Measurements from ENCODE around the gene C1orf35. TPM values are rescaled to one million over a fixed set of nuclear protein-coding genes. Genes with fewer than 3 reads are reported as not detected.

C1orf35 gene
- total and polyA plus RNA-seq, 9 donors: 2.8 to 29.3 (median 21.0) TPM

DNA sequence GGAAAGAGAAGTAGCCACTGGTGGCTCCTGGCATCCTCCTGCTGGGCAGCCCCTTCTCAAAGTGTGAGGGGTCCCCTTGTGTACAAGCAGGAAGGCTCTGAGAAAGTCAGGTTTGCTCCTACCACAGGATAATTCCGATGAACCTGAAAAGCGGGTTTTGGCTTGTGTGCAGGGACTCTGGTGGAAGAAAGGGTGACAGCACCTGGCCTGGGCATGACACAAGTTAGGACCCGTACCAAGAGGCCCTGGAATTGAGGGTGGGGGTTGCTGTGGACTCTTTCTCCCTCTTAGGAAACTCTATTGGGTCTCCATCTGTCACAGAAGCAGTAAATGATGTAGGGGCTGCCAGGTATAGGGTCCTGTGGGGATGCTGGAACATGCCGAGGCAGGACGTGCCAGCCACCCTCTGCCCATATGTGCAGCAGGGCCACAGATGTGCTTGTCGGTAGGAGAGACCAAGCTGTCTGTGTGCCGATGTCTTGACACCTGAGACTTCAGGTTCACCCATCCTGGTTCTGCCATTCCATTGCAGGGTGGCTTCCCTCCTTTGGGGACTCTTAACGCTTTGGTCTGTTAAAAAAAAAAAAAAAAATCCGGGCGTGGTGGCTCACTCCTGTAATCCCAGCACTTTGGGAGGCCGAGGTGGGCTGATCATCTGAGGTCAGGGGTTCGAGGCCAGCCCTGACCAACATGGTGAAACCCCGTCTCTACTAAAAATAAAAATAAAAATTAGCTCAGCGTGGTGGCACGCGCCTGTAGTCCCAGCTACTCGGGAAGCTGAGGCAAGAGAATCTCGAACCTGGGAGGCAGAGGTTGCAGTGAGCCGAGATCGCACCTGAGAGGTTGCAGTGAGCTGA lies 9.8 kb downstream of the C1orf35 start:
- Histone ChIP-seq H3K36me3 (no peaks in the 10 kb centered on the region), H3K27ac (no peak overlapping the region), H3K9me3 (no peaks in the 10 kb centered on the region), H3K4me1 (ENCODE audit: insufficient read depth) (peaks cover 22% of the 10 kb centered on the region), H3K27me3 (no peaks in the 10 kb centered on the region), H3K4me3 (no peak overlapping the region)
- TF ChIP-seq EP300 (IDR thresholded peaks at IDR 0.05) (no peak), POLR2A (IDR thresholded peaks at IDR 0.05) (no peak)
- TF ChIP-seq, protein P1, sequence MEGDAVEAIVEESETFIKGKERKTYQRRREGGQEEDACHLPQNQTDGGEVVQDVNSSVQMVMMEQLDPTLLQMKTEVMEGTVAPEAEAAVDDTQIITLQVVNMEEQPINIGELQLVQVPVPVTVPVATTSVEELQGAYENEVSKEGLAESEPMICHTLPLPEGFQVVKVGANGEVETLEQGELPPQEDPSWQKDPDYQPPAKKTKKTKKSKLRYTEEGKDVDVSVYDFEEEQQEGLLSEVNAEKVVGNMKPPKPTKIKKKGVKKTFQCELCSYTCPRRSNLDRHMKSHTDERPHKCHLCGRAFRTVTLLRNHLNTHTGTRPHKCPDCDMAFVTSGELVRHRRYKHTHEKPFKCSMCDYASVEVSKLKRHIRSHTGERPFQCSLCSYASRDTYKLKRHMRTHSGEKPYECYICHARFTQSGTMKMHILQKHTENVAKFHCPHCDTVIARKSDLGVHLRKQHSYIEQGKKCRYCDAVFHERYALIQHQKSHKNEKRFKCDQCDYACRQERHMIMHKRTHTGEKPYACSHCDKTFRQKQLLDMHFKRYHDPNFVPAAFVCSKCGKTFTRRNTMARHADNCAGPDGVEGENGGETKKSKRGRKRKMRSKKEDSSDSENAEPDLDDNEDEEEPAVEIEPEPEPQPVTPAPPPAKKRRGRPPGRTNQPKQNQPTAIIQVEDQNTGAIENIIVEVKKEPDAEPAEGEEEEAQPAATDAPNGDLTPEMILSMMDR (IDR thresholded peaks at IDR 0.05): no peak
- peak in 2 of 5 donors; percentile 12 to 17 for DNase-seq
- WGBS, 3 donors: 94 to 97% (median 95%) methylated on average over 20 of the region's 20 CpGs
- intact Hi-C loops (cut with DNase I): no loop called here

DNA sequence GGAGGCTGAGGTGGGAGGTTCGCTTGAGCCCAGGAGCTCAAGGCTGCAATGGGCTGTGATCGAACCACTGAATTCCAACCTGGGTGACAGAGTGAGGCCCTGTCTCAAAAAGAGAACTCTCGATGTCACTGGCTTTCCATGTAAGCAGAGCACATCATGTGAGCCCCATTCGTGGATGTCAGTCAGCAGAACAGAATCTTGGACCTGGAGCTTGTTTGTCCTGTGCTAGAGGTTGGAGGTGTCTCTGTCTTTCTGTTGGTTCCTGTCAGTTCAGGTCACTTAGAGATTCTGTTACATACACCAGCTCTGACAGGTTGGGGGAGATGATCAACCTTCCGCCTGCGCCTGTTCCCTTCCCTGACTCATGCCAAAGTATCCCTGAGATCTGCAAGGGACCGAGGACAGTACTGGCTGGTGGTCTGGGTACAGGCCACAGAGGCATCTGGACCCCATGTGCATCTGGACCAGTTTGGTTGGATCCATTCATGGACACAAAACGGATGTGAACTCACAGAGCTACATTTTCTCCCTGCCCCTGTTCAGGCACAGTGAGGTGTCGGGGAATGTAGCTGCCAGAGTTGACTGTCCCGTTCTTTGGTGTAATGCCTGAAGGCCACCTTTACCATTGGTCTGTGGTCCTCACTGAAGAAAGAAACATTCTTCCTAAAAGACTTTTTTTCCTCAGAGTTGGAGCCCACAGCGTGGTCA lies 10.6 kb downstream of the C1orf35 start:
- peak in 1 of 5 donors; percentile 7 for DNase-seq
- peaks cover 28% of the 10 kb centered on the region for H3K4me1 ChIP-seq (ENCODE audit: insufficient read depth)
- H3K27ac ChIP-seq: no peak overlapping the region
- intact Hi-C loops (cut with DNase I): no loop called here
- no peaks in the 10 kb centered on the region for H3K9me3 ChIP-seq
- TF ChIP-seq, protein P1 (IDR thresholded peaks at IDR 0.05): no peak
- no peak for TF ChIP-seq EP300 (IDR thresholded peaks at IDR 0.05)
- TF ChIP-seq POLR2A (IDR thresholded peaks at IDR 0.05): no peak
- H3K27me3 ChIP-seq: no peaks in the 10 kb centered on the region
- WGBS, 3 donors: 88 to 95% (median 88%) methylated on average over 11 of the region's 11 CpGs
- H3K4me3 ChIP-seq: no peak overlapping the region
- no peaks in the 10 kb centered on the region for H3K36me3 ChIP-seq

DNA sequence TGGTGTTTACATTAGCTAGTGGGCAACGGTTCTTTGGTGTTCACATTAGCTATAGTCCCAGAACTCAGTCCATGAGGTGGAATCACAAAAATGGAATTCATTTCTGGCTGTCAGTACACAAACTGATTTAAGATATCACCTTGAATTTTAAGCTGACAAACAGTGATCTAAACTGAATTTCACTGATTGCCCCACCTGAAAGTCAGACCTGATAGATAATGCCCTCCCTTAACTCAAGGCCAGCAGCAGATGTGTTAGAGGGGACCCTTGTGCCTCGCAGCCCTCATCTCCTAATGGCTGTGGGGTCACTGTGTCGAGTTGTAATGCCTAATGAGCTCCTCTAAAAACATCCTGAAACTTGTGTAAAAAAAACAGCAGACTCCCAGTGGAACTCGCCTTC lies 12.0 kb downstream of the C1orf35 start:
- WGBS, 3 donors: 47 to 55% (median 52%) methylated on average over 4 of the region's 4 CpGs
- intact Hi-C loops (cut with DNase I): no loop called here
- Histone ChIP-seq H3K27ac (no peak overlapping the region), H3K4me3 (no peak overlapping the region), H3K4me1 (ENCODE audit: insufficient read depth) (peaks cover 33% of the 10 kb centered on the region), H3K36me3 (no peaks in the 10 kb centered on the region), H3K27me3 (no peaks in the 10 kb centered on the region), H3K9me3 (no peaks in the 10 kb centered on the region)
- no peak for TF ChIP-seq EP300 (IDR thresholded peaks at IDR 0.05)
- no peak for TF ChIP-seq POLR2A (IDR thresholded peaks at IDR 0.05)
- TF ChIP-seq, protein P1 (IDR thresholded peaks at IDR 0.05): no peak
- DNase-seq: no peak

DNA sequence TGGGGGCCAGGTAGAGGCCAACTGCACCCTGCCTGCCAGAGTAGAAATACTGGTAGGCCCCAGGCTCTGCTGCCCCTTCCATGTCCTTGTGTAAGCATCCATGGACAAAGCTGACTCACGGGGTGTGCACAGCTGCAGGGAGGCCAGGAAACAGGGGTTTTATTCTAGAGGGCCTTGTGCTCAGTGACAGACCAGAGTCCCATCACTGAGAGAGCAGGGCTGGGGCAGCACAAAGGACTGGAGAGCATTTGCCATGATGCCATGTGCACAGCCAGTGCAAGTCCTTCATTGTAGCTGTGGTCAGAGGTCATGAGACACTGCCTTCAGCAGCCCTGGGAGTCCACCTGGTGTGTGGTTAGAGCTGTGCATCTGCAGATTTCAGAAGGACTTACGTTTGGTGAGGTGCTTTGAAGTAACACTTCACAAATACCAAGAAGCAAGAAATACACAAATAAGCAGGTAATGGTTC lies 12.5 kb downstream of the C1orf35 start:
- H3K27ac ChIP-seq: no peak overlapping the region
- no peaks in the 10 kb centered on the region for H3K9me3 ChIP-seq
- no peaks in the 10 kb centered on the region for H3K36me3 ChIP-seq
- H3K4me1 ChIP-seq (ENCODE audit: insufficient read depth): peaks cover 37% of the 10 kb centered on the region
- peak in 3 of 5 donors; percentile 8 to 25 (median 8) for DNase-seq
- intact Hi-C loops (cut with DNase I): no loop called here
- no peaks in the 10 kb centered on the region for H3K27me3 ChIP-seq
- TF ChIP-seq, protein P1 (IDR thresholded peaks at IDR 0.05): no peak
- TF ChIP-seq EP300 (IDR thresholded peaks at IDR 0.05): no peak
- TF ChIP-seq POLR2A (IDR thresholded peaks at IDR 0.05): no peak
- no peak overlapping the region for H3K4me3 ChIP-seq
- whole genome bisulfite sequencing, 3 donors: 15 to 33% (median 25%) methylated on average over 2 of the region's 2 CpGs
